GM18868 (cell line): Measurements from ENCODE around the gene NCAM1.
A peak's percentile ranks its signal among the peaks of the same experiment; 100 is the strongest.

Experiments used
- ATAC-seq: cut with Tn5 transposase; IDR thresholded peaks from one replicate; pipeline ENCODE4 v1.9.1; 2021; ENCODE audit warnings: mild to moderate bottlenecking, moderate library complexity; ENCODE audit not compliant: unreplicated experiment

The NCAM1 gene

DNA sequence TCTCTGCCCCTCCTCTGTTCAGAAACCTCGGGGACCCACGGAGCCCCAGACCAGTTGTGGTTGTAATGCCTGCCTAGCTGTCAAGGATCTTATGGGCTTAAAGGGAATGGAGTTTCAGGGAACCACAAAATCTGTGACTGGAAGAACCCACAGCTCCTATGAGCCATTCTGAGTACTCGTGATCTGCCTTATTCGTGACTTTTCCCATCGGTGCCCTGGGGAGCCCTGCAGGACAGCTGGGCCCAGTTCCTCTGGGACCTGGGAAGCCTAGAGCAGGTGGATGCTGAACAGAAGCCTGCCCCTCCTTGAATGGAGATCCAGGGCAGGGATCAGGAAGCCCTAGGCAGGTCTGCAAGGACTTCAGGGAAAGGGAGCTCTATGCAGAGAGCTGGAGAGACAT lies 311.1 kb downstream of the NCAM1 start:
- ATAC-seq, result no peak

- ATAC-seq, result no peak
Measured at GRCh38 chr11:113272927-113273615, 311.9 kb downstream of the NCAM1 start.

- ATAC-seq, result no peak
Measured at GRCh38 chr11:113273720-113274119, 312.5 kb downstream of the NCAM1 start.

DNA sequence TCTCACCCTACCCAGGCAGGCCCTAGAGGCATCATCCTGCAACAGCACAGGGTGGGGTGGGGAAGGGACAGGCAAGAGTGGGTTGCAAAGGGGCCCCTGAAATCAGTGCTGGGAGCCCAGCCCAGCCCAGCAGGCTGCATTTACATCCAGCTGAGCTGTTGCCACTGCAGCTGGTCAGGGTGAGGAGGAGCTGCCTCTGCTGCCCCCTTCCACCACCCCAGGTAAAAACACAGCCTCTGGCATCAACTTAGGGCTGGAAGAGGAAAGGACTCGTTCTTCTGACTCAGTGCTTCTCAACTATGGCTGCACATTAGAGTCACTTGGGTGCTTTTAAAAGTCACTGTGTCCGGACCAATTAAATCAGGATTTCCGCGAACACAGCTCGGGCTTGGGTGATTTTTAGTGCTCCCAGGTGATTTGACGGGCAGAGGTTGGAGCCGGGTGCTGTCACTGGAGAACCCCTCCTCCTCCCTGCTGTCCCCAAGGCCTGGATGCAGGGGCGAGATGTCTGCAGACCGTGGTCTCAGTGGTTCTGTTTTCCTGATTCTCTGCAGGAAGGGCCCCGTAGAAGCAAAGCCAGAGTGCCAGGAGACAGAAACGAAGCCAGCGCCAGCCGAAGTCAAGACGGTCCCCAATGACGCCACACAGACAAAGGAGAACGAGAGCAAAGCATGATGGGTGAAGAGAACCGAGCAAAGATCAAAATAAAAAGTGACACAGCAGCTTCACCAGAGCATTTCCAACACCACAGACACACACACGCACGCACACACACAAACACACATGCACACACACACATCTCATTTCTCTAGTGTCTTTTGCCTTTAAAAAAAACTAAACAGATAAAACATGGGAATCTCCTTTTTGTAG lies 313.7 kb downstream of the NCAM1 start:
- ATAC-seq, result no peak

- no peak for ATAC-seq
Measured at GRCh38 chr11:113275602-113276001, 314.4 kb downstream of the NCAM1 start.

- no peak for ATAC-seq
Measured at GRCh38 chr11:113276466-113276865, 315.2 kb downstream of the NCAM1 start.

GRCh38 chr11:113277907-113278306 lies 316.7 kb downstream of the NCAM1 start:
- ATAC-seq, result no peak

DNA sequence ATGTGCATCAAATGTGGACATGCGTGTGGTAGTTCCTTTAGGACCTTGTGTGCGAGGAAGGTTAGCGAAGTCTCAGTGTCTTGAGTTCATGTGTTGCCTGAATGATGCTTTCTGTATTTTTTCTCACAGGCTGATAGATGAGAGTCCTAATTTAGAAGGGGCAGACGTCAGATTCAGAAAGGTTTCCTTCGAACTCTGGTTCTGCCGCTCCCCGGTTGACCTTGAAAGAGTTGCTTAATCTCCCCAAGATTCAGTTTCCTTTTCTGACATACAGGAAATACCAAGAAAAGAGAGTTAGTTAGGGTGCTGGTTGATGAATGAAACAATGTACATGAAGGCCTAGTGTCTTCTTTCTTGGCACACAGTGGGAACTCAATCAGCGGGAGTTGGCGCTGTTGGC lies 317.3 kb downstream of the NCAM1 start:
- no peak for ATAC-seq

DNA sequence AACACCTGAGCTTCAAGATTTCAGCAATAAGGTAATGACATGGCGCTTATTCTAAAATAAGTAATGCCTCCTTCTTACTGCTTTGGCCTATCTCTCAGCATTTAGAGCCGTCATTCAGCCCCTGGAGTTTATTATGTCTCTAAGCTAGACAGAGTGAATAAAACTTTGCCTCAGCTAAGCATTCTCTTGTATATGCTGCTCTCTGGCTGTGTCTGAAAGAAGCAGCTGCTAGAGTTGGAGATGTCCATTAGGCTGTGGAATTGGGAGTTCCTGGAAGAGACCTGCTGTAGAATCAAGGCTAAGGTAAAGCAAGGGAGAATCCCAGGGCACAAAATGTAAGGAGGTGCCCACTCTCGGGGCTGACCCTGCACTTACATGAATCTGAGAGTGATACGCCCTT lies 317.7 kb downstream of the NCAM1 start:
- no peak for ATAC-seq

DNA sequence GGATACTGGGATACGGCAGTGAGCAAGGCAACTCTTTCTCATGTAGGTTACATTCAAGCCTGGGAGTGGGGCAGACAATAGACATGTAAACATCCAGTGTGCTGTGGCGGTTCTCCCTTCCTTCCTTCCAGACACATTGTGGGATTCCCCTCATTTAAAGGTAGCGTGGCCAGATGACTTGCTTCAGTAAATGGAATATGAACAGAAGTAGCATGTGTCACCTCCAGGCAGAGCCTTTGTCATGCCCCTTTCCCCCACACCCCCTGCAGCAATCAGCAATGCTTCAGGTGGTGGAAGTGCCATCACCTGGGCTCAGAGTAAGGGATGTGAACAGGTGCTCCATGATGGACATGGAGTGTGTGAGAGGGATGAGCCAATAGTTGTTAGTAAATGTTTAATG lies 318.4 kb downstream of the NCAM1 start:
- no peak for ATAC-seq

GRCh38 chr11:113281052-113281725 lies 320.0 kb downstream of the NCAM1 start:
- no peak for ATAC-seq

DNA sequence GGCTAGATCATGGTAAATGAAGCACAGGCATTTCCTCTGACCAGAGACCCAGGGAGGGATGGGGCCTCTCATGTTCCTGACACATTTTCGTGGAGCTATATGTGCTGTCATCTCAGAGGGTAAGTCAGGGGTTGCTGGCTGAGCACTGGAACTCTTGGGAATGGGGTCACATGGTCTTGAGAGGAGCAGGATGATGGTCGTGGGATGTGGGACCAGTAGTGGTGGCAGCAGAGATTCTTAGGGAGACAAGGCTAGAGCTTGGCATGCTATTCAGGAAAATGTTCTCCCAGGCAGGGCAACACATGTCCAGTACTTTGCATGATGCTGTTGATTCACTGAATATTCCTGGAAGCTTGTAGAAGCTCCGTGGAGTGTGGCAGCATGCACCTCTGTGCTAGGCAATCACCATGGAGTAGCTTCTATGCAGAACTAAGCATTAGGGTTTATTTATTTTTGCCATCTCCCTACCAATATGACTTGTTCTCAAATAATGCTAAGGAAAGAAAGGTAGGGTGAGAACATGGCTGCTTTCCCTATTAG lies 321.7 kb downstream of the NCAM1 start:
- ATAC-seq, result no peak

- no peak for ATAC-seq
Measured at GRCh38 chr11:113283881-113284280, 322.7 kb downstream of the NCAM1 start.

GRCh38 chr11:113286009-113286408 lies 324.8 kb downstream of the NCAM1 start:
- no peak for ATAC-seq

DNA sequence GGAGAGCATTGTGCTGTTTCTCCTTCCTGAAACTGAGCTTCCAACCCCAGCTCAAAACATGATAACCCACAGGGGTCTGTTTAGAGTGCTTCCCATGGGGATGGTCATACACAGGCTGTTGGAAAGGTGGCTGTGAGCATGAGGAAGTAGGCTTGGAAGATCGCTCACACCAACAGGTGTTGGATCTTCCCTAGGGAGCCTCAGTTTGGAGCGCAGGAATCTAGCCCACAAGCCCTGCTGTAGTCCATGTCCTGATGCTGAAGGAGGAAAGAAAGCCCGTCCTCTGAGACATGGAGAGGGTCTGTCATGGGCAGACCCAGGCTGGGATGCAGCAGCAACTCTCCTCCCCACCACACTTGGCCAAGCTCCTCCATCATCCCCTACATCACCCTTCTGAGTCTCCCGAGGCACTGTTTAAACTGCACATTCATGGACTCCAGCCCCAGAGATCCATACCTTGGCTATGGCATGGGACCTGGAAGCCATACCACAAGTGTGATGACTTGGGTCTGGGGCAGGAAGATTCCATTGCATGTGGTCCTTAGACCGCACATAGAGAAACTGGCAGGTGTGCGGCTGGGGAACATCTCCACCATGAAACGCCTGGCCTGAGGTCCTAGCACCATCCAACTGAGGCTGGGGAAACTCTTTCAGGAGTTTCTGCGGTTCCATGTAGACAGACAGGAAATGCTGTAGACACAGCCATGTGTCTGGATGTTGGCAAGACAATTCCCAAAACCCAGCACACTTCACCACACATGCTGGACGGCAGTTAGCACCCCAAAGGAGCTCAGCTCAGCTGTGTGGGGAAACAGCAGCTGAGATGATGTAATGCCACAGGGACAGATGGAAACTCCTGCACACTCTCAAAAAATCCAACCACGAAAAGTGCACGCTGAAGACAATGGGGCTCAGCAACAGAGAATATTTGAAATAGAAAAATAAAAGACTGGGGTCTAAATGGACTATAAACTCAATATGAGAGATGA lies 325.6 kb downstream of the NCAM1 start:
- no peak for ATAC-seq

- no peak for ATAC-seq
Measured at GRCh38 chr11:113287801-113288200, 326.6 kb downstream of the NCAM1 start.

GRCh38 chr11:113288286-113288863 lies 327.2 kb downstream of the NCAM1 start:
- ATAC-seq, result no peak

- peak; percentile 93 for ATAC-seq
Measured at GRCh38 chr11:113289431-113290187, 328.4 kb downstream of the NCAM1 start.

DNA sequence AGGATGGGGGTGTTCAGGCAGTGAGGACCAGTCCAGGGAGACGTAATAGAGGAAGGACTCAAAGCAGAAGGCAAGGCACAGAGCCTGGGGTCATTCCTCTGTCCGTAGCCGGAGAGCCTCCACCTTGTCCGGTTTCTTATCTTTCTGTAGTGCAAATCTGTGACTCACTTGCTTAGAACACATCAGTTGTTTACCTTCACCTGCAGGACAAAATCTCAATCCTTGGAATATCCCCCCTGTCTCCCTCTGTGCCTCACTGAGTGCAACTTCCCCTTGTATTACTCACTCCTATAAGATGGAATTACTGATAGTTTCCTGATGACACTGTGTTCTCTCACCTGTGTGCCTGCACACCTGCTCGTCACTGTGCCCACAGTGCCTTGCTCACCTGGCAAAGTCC lies 332.7 kb downstream of the NCAM1 start:
- no peak for ATAC-seq
